KBM-7 (cell line): ENCODE data around the gene PISD.

Experiments used
- DNase-seq: peaks from one replicate; pipeline ENCODE4 v3.0.0-alpha.2; 2015
- in situ Hi-C: fragments of 300-500 bp; cut with MboI; formaldehyde crosslinking; loops from 2 replicates; pipeline ENCODE4 v1.14.3; 2020; ENCODE audit warnings: low sequenced_read_pairs, low pct_unique_long_range_greater_than_20kb, mixed read lengths

PISD gene

DNA sequence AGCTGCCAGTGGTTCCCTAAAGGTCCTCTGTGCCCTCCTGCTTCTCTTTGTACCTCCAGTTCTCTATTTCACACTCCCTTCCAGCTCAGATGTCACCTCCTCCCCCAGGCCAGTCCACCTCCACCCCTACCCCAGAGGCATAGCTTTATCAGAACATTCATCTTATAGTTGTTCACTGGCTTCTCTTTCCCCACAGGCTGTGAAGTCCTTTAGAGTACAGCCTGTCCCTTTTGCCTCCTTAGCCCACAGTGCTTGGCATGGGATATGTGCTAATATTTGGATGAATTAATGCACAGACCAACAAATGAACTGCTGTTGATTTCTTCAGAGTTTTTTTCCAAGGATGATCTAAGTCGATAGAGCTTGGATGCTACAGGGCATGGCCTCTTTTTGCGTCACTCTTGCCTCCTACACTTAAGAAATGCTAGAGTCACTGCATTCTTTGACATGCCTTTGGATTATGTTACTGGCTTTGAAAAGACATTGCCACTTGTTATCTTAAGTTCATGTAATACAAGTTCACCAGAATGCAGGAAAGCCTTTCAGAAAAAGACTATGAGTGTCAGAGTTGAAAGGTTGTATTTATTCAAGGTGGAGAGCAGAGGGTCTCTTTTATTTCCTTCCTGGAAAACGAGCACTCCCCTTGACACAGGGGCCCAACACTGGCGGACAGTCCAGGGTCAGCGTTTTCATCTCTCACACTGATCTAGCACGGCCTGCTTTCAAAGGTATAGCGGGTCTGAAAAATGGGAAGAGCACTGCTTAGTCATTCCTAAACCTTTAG lies 75.7 kb downstream of the PISD start:
- in situ Hi-C loops, result no loop called here
- DNase-seq, result no peak

DNA sequence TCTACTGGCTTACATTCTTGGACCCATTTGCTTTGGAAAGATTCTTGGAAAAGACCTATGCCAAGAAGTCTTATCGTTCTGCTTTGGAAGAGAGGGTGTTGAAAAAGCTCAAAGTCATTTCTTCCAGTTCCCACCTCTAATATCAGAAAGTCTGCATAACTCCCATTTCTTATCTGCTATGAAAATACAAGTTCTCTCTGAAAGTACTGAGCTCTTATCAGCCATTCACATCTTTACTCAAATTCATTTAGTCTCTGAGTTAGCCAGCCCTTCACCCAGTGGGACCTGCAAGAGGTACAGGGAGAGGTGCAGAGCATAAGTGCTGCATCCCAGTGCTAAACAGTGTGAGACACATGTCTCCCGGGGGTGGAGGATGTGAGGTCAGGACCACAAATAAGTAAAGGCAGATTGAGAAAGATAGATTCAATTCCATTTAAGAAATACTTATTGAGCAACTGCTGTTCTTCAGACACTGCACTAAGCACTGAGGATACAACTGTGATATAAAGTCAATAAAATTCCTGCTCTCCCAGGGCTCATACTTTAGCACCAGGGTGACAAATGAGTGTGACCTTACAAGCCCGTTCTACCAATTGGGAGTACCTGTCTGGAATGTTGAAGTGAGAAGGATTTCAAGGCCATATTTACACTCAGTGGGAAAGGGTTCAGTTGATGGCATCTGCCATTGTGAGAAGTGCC lies 76.7 kb downstream of the PISD start:
- DNase-seq, result no peak

DNA sequence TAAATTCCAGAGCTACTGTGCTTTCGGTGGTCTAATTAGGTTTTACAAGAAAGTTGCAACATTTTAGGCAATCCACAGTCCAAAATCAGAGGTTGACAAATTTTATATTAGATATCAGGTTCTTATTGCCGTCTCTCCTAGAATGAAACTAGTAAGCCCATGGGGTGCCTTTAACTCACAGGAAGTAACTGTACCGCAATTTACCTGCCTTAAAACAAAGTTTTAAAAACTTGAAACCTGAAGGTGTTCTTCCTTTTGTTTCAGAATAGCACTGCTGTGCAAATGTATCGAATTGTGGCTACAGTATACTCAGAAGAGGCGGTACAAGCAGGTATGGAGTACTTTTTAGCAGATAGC lies 77.2 kb downstream of the PISD start:
- no peak for DNase-seq
- in situ Hi-C loops, result no loop called here

More for the DNA sequence above, 76.7 kb downstream of the PISD start:
- in situ Hi-C loops, result no loop called here

DNA sequence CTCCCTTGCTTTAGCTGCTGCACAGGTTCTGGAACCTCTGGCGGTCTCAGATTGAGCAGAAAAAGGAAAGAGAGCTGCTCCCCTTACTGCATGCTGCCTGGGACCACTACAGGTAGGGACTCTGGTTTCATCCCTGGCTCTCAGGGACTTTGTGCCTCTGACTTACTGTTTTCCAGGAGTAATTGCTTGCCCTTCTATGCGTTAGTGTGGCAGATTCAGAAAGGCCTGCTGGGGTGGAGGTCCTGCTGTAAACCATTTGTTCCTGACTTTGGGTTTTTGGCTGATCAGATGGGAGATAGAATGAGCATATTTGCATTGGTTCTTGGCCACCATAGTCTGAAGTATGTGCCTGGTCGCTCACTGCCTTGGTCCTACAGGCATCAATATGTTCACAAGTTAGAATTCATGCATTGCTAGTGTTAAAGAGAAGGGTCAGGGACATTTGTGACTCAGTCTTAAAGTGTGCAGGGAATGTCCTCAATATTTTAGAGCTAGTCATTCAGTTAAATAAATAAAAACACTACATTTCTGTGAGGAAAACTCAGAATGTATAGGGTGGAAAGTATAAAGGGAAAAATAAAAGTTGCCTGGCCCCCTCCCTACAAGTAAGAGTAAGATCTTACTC lies 78.0 kb downstream of the PISD start:
- no peak for DNase-seq
- in situ Hi-C loops, result no loop called here

DNA sequence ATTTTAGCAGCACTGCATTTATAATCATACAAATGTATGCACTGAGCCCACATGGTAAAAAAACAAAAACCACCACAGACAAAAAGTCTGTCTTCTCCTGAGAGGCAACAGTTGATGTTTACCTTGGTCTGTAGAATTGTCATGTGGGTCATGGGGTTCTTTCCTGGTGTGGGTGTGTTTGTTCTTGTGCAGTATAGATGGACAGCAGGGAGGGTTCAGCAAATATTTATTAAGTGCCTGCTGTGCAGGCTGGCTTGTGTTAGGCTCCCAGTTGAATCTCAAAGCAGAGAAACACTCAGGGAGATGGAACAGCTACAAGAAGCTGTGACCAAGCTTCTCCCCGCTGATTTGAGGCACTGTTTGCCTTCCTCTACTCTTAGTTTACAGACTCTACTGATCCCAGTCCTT lies 82.2 kb downstream of the PISD start:
- in situ Hi-C loops, result no loop called here
- no peak for DNase-seq

DNA sequence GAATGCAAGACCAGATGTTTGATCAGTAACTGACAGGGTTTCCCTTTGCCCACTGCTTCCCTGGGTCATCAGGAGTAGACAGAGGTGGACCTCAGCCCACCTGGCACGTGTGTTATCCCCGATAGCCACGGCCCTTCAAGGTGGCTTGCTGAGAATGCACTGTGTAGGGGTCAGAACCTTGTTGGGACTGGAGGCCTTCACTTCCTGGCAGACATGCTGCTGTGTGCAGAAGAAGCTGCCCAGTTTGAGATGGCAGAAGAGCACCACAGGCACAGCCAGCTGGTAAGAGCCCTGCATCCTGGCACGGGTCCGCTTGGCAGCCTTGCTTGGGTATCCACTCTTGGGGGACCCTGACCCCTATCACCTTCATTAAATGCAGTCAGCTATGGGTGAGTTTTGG lies 83.8 kb downstream of the PISD start:
- in situ Hi-C loops, result no loop called here
- no peak for DNase-seq

DNA sequence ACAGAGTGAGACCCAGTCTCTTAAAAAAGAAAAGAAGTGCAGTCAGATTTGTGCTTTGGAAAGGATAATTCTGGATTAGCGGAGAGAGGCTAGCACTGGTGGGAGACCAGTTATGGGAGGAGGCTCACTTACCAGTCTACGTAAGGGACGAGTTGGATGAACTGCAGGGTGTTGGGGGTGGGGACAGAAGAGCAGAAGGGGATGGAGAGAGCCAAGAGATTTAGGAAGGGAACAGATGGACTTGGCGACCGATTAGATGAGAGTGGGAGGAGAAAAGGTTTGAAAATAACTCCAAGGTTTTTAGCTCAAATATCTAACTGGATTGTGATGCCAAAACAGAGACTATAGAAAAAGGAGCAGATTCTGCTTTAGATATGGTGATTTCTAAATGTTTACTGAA lies 84.3 kb downstream of the PISD start:
- in situ Hi-C loops, result no loop called here
- DNase-seq, result no peak

DNA sequence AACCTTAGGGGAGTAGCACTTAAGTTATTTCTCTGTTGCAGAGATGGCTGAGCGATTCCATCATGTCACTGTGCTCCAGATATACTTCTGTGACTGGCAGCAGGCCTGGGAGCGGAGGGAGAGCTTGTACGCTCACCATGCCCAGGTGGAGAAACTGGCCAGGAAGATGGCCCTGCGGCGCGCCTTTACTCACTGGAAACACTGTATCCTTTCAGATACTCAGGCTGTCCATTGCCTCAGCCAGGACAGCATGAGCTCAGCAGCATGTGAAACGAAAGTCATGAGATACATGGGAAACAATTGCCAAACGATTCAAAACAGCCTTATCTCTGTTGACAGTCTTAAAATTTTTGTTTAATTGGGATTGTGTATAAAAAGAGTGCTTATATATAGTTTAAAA lies 86.8 kb downstream of the PISD start:
- in situ Hi-C loops, result no loop called here
- no peak for DNase-seq

DNA sequence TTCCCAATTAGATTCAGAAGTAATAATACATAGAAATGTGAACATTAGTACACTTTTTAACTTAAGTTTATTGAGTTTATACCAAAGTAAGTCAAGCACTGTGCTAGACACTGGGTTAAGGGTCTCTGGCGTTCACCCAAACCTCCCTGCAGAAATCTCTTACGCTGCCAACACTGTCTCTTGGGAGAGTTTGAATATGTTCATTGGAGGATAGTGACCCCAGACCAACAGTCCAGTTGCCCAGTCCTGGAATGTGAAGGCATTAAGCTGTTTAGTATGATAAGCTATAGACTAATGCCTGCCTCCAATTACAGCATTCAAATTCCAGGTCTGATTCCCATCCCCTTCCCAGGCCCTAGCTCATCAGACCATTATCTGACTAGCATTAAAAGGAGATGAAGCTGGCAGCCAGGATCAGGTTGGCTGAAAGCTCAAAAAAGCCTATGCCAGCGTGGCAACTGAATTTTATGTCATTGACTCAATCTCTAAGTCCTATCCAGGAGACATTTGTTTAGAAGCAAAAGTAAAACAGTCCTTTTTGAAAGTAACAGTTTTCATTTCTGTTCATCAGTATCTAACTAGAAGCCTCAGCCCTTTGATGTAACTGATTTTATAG lies 87.9 kb downstream of the PISD start:
- no peak for DNase-seq
- in situ Hi-C loops, result no loop called here

DNA sequence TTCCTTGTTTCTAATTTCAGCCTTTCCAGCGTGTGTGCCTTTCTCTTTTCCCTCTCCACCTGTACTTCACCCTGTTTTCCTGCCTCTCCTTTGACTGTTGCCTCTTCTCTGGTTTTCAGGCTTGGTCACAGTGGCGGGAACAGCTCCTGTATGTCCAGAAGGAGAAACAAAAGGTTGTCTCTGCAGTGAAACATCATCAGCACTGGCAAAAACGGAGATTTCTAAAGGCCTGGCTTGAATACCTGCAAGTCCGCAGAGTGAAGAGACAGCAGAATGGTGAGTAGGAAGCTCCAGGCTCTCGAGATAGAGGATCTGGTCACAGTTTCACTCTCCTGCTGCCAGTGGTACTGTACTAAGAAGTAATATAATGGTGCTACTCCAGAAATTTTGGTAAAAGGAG lies 89.1 kb downstream of the PISD start:
- no peak for DNase-seq
- in situ Hi-C loops, result no loop called here

DNA sequence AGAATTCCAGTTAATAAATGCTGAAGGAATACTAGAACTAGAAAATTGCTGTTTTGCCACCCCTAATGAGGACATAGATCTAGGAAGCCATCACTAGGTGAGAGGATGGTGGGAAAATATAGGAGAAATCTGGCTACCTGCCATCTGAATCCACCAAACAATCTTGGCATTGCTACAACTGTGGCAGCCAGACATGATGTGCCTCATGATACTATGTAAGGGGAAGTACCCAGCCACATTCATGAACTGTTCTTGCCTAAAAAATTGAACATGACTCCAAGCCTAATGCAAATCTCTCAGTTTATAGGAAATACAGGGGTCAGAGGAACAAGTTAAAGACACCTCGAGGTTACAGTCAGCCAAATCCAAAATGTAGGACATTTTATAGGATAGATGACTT lies 92.9 kb downstream of the PISD start:
- no peak for DNase-seq
- in situ Hi-C loops, result no loop called here
